Activated CD4-positive, CD25-positive, alpha-beta regulatory T cell treated with anti-CD3 and anti-CD28 coated beads, Interleukin-2, amount 50 U/mL, for 72 hours (primary cell): ENCODE measurements around the gene MBNL1.

ENCODE experiments used
- DNase-seq: peaks from one replicate; pipeline ENCODE4 v3.0.0; 2021

MBNL1 gene, protein sequence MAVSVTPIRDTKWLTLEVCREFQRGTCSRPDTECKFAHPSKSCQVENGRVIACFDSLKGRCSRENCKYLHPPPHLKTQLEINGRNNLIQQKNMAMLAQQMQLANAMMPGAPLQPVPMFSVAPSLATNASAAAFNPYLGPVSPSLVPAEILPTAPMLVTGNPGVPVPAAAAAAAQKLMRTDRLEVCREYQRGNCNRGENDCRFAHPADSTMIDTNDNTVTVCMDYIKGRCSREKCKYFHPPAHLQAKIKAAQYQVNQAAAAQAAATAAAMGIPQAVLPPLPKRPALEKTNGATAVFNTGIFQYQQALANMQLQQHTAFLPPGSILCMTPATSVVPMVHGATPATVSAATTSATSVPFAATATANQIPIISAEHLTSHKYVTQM

DNA sequence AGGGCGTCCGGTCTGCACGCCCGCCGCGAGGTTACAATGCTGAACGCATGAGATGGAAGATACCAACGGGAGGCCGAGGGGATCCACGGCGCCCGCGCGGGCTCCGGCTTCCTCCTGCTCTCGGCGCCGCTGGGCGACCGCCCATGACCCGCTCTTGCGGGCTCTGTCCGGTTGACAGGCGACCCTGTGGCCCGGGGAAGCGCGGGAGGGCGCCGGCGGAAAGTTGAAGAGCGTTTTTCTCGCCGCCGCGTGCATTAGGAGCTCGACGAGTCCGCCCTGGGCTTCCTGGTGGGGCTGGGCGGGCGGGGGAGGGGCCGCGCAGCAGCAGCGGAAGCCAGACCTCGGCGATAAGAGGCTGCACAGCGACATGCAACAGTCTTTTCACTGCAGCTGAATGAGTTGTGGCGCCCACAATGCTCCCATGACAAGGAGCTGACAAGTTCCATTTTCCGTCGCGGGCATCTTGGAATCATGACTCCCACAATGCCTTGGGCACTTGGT lies at the start of gene MBNL1:
MBNL1 (plus strand) TSS at position 375 of the 501 bp plus-strand sequence. CDS start 31,265 bp downstream, outside the sequence.
- DNase-seq: peak; percentile 78

DNA sequence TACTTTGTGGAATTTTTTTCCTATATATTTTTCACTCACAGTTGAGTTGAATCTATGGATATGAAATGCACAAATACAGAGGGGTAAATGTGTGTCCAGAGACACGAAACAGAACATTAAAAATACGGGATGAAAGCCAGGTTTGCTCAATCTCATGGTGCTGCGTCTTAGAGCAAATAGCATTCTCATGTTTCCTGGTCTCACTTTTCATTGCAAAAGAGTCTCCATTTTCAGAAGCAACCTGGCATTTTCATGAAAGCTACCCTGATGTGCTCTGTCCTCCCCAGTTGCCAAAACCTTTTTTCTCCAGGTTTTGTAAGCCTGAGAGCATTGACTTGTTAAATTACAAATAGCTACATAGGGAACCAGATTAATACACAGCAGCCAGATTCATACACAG lies 49.5 kb upstream of the MBNL1 start:
- DNase-seq: no peak

DNA sequence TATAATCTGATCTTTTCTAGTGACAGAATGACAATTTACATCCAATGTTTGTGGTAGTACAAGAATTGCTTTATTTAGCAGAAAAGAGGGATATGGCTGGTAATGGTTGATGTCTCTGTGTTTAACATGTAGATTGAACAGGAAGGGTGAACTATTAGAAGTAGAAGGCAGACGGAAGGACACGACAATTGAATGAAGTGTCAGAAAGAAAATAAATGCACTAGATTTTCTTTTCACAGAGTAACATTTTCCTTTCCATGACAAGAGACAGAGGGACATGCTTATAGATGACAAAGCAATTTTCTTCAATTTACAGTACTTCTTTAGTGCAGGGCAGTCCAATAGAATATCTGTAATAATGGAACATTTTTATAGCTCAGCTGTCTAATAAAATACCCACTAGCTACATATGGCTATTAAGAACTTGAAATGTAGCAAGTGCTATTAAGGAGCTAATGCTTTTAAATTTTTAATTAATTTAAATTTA lies 48.9 kb upstream of the MBNL1 start:
- DNase-seq: no peak

DNA sequence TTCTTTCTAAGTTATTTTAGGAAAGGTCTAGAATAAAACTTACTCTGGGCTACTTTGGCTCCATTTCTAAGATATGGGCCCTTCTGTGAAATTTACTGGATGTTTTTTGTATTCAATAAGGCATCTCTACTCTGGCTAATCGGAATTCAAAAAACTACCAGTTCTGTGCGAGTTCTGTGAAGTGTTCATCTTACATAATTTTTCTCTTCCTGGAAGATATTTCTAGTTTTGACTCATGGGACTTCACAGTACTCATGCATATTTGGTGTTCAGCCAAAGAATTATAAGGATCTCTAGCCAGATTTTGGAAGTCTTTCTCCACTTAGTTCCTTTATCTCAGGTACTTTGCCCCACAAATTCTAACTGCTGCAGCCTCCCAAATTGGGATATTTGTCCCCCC lies 46.4 kb upstream of the MBNL1 start:
- DNase-seq: no peak

DNA sequence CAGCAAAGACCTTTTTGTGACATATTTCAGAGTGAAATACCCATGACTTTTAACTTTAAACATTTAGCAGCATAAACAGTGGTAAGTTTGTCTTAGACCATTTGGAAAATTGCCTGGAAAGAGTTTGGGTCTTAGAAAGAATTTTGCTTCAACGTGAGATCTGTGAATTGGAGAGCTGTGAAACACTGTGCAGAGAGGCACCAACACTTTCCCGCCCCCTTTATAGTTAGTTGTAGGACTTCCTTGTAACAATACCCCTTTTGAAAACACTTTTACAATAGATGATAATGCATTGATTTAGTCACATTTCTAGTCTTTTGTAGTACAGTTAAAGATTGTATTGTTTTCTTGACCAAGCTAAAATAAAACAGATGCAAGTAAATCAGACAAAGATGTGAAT lies 43.5 kb upstream of the MBNL1 start:
- no peak for DNase-seq

DNA sequence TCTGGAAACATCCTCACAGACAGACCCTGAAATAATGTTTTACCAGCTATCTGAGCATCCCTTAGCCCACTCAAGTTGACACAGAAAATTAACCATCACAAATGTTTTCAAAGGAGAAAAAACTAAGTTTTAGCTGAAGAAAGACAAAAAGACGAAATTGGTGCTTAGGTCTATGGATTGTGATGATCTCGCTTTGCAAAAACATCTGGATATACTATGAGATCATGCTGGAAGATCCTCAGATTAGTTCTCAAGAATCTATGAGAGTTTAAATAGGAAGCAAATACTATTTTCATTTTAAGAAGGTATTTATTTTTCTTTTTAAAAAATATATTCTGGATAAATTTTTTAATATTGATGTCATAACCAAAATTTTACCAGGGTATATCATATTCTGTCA lies 42.6 kb upstream of the MBNL1 start:
- no peak for DNase-seq

DNA sequence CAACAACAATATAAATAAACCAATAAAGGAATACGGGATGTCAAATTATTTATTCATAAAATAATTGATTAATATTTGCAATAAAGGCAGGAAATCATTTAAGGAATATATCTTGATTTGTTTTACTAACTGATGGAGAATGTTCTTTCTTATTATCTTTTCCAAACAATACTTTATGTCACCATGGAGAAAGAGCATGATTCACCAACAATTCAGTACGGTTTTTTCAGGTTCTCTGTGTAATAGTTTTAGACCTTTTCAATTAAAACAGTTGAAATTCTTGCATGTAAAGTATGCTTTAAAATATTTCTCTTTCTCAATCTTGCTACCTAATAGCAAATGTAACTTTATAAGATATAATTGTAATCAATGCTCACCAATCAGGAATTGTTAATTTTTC lies 41.7 kb upstream of the MBNL1 start:
- DNase-seq: no peak

GRCh38 chr3:152229692-152230091 lies 39.0 kb upstream of the MBNL1 start:
- DNase-seq: no peak

- no peak for DNase-seq
These were observed 38.4 kb upstream of the MBNL1 start for GRCh38 chr3:152230370-152230769.

GRCh38 chr3:152232001-152232400 lies 36.7 kb upstream of the MBNL1 start:
- DNase-seq: no peak

GRCh38 chr3:152232679-152233078 lies 36.0 kb upstream of the MBNL1 start:
- no peak for DNase-seq

DNA sequence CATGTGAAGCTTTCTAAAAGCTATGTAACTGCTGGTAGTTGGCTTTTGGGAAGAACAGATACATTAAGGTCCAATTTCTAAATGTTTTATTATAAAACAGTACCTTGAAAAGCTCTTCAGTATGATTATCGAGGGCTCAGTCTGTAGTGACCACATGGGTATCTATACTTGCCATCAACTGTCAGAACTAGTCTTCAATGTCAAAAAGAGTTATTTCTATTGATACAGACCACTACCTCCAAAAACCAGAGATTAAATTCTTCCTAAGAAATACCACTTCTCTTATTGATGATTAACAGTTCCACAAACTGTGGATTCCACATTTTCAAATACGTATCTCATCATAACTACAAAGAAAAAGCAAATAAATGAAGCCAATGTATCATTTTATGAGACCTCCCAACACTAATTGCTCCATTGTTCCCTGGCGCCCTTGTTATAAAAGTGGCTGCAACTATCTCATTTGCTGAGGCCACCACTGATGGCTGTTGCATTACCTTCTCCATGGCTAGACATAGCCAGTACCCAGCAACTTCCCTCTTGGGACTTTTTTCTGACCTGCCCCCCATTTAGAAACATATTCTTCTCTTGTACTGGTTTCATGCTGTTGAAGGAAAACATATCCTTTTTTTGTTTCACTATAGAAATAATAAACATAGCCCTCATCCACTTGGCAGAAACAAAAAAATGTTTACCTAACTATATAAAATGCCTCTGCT lies 33.9 kb upstream of the MBNL1 start:
- DNase-seq: no peak

- no peak for DNase-seq
These were observed 32.9 kb upstream of the MBNL1 start for GRCh38 chr3:152235709-152236298.

GRCh38 chr3:152236716-152237115 lies 32.0 kb upstream of the MBNL1 start:
- no peak for DNase-seq

DNA sequence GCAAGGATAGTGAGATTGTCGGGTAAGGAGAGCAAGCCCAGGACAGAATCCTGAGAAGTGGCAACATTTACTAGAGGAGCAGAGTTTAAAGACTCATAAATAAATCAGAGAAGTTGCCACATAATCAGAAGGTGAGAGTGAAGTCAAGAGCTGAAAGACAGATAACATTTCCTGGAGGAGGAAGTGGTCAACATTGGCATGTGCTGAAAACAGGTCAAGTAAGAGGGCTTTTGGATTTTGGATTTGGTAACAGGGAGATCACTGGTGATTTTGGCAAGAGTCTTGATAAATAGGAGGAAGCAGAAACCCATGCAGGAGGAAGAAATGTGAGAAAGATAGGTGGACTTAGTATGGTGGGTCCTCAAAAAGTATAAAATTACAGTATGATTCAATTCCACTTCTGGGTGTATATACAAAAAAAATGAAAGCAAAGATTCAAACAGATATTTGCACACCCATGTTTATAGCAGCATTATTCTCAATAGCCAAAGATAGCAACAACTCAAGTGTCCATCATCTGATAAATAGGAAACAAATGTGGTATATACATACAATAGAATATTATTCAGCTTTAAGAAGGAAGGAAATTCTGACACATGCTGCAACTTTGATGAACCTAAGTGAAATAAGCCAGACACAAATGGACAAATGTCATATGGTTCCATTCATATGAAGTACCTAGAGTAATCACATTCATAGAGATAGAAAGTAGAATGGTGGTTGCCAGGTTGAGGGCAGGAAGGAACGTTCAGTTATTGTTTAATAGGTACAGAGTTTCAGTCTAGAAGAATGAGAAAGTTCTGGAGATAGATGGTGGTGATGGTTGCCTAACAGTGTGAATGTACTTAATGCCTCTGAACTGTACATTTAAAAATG lies 27.3 kb upstream of the MBNL1 start:
- no peak for DNase-seq

GRCh38 chr3:152243301-152243711 lies 25.4 kb upstream of the MBNL1 start:
- no peak for DNase-seq

- peak; percentile 40 for DNase-seq
These were observed 24.8 kb upstream of the MBNL1 start for GRCh38 chr3:152243721-152244516.

DNA sequence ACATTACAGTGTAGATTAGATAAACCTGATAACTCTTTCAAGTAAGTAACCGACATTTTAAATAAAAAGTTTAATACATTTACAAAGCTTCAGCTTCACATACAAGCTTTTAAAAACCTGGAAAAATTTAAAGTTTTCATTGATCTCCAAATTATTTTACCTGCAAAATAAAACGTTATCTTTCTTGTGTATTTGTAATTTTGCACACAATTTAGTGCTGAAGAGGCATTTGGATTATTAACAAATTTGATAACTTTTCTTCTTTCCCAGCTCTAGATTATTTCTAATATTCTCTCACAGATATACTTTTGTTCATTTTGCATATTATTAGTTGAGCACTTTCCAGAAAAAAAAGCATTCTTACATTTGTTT lies 24.2 kb upstream of the MBNL1 start:
- DNase-seq: no peak

DNA sequence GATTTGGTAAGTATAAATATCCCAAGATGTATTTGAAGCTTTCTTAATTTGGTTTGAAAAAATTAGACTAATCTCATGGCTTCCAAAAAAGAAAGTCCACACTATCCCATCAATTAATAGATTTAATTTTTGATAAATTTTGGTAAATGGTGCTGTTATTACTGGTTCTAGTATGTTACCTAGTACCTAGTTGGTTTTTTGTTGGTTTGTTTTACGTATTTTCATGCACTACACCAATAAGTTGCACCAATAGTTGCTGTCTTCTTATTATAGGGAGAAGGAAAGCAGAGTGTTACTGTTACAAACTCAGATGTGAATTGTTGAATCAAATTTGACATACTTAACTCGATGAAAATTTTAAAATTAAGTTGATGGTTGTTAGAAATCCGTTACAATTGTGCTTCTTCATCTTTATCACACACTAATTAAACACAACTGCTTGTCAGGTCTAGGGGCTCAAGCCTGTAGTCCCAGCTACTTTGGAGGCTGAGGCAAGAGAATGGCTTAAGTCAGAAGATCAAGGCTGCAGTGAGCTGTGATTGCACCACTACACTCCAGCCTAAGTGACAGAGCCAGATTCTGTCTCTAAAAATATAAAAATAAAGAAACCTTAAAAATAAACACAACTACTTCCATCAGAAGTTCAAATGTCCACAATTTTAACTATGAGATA lies 23.1 kb upstream of the MBNL1 start:
- DNase-seq: no peak

GRCh38 chr3:152251916-152252315 lies 16.8 kb upstream of the MBNL1 start:
- DNase-seq: no peak

GRCh38 chr3:152252755-152253154 lies 16.0 kb upstream of the MBNL1 start:
- DNase-seq: no peak
